HepG2 (cell line): ENCODE measurements around the gene CSMD2. TPM values are rescaled to one million over a fixed set of nuclear protein-coding genes. Genes with fewer than 3 reads are reported as not detected.

Source experiments
- ATAC-seq: fragments of 200-7000 bp; cut with Tn5 transposase; 3 replicates; pipeline ENCODE4 v1.9.1; 2020; ENCODE audit warnings: mild to moderate bottlenecking, moderate library complexity
- BruUV-seq: library from RNA; stranded (reverse); fragments of 400-500 nt; replicated peaks from 2 replicates; lab custom pipeline; 2021; lab: Mats Ljungman, UMichigan
- CTCF ChIA-PET: fragments of 300-600 bp; formaldehyde crosslinking; extraction: SDS; loops from one replicate; lab custom pipeline; 2021; ENCODE audit warnings: low total read pairs, inconsistent platforms, low intra/inter-chr PET ratio; lab: Yijun Ruan, JAX
- POLR2A ChIA-PET: fragments of 350-600 bp; sonication (Branson Sonifier 250); formaldehyde crosslinking; loops from one replicate; lab custom pipeline; 2020; ENCODE audit warnings: antibody characterized with exemption, inconsistent platforms; lab: Yijun Ruan, JAX
- DNase-seq: peaks from one replicate; pipeline ENCODE4 v3.0.0-alpha.2; 2015; ENCODE audit warnings: low spot score
- FAIRE-seq: peaks from 3 replicates; lab custom pipeline; 2011; peaks lifted over from hg19 to GRCh38; lab: Jason Lieb, UNC
- H2AFZ ChIP-seq: one replicate; pipeline ENCODE4 v1.6.1; 2011; ENCODE audit warnings: low read length, inconsistent platforms
- H3K27ac ChIP-seq: fragments of 300-600 bp; 3 replicates; pipeline ENCODE4 v1.8.0; 2011; ENCODE audit warnings: mixed run types, mild to moderate bottlenecking, mixed read lengths, low read length, inconsistent platforms; ENCODE audit not compliant: insufficient read depth; ENCODE audit errors: extremely low read length
- H3K27me3 ChIP-seq, 2 experiments: fragments of 200-600 bp in 1 of 2; 2 replicates in 1 of 2; 3 replicates in 1 of 2; pipeline versions ENCODE4 v1.6.0 to v1.8.0; 2011; ENCODE audit warnings: low read length in 2 of 2, mild to moderate bottlenecking in 2 of 2, moderate library complexity in 2 of 2, inconsistent platforms in 1 of 2; ENCODE audit not compliant: insufficient read depth in 2 of 2, control insufficient read depth in 1 of 2
- H3K36me3 ChIP-seq, 2 experiments: fragments of 200-600 bp in 1 of 2; replicated peaks in 1 of 2; 2 replicates in 1 of 2; 3 replicates in 1 of 2; pipeline versions ENCODE4 v1.5.1 to v1.8.0; 2011; ENCODE audit warnings: low read length in 2 of 2, inconsistent platforms in 1 of 2; ENCODE audit not compliant: insufficient read depth in 2 of 2, control insufficient read depth in 1 of 2
- H3K4me1 ChIP-seq: 2 replicates; pipeline ENCODE4 v1.5.1; 2012; ENCODE audit warnings: low read length, inconsistent platforms; ENCODE audit not compliant: insufficient read depth
- H3K4me2 ChIP-seq: 2 replicates; pipeline ENCODE4 v1.6.0; 2011; ENCODE audit warnings: low read depth, low read length, inconsistent platforms
- H3K4me3 ChIP-seq, 3 experiments: fragments of 200-600 bp in 1 of 3; sonication (generic), shearing (Covaris generic) in 1 of 3; replicated peaks in 1 of 3; 2 replicates each; pipeline ENCODE4 v1.5.1; 2011 to 2016; ENCODE audit warnings: low read length in 3 of 3, inconsistent platforms in 2 of 3, low read depth in 2 of 3, mild to moderate bottlenecking in 2 of 3, control low read depth in 1 of 3, mixed read lengths in 1 of 3; ENCODE audit not compliant: insufficient read depth in 1 of 3
- H3K79me2 ChIP-seq: one replicate; pipeline ENCODE4 v1.6.1; 2011; ENCODE audit warnings: low read length, inconsistent platforms; ENCODE audit not compliant: insufficient read depth
- H3K9ac ChIP-seq: 2 replicates; pipeline ENCODE4 v1.6.0; 2011; ENCODE audit warnings: mild to moderate bottlenecking, low read depth, low read length, inconsistent platforms; ENCODE audit not compliant: insufficient read depth
- H3K9me3 ChIP-seq: 2 replicates; pipeline ENCODE4 v1.5.1; 2012; ENCODE audit warnings: mild to moderate bottlenecking, low read length
- H4K20me1 ChIP-seq: 2 replicates; pipeline ENCODE4 v1.6.0; 2011; ENCODE audit warnings: inconsistent platforms, mild to moderate bottlenecking, low read length, moderate library complexity; ENCODE audit not compliant: insufficient read depth
- ATF7 ChIP-seq, 2 experiments: fragments of 450-650 bp in 1 of 2; sonication (generic) in 1 of 2; formaldehyde crosslinking in 1 of 2; IDR thresholded peaks; 2 replicates each; pipeline versions ENCODE4 v1.4.0 to v1.6.1; 2016 to 2020; ENCODE audit warnings: antibody characterized with exemption in 1 of 2, mild to moderate bottlenecking in 1 of 2, missing genetic modification reagents in 1 of 2
- CREB1 ChIP-seq, 2 experiments: fragments of 450-650 bp in 1 of 2; IDR thresholded peaks; 2 replicates each; pipeline ENCODE4 v1.6.1; 2016 to 2017; ENCODE audit warnings: control low read depth in 1 of 2, mild to moderate bottlenecking in 1 of 2, missing compliant biosample characterization in 1 of 2, missing genetic modification characterization in 1 of 2
- HNRNPLL ChIP-seq: fragments of 200-400 bp; formaldehyde crosslinking; IDR thresholded peaks from 2 replicates; pipeline ENCODE4 v1.6.1; 2017; ENCODE audit warnings: mild to moderate bottlenecking, low read depth, low read length; ENCODE audit not compliant: poor library complexity, severe bottlenecking
- RAD51 ChIP-seq: fragments of 450-650 bp; IDR thresholded peaks from 2 replicates; pipeline ENCODE4 v1.6.1; 2016; ENCODE audit warnings: borderline replicate concordance
- SIN3A ChIP-seq: IDR thresholded peaks from 2 replicates; pipeline ENCODE4 v1.6.1; 2011; ENCODE audit warnings: low read depth, mild to moderate bottlenecking, control low read depth, low read length, borderline replicate concordance
- ZNF230 ChIP-seq: sonication (generic); formaldehyde crosslinking; IDR thresholded peaks from 2 replicates; pipeline ENCODE4 v1.4.0; 2020; ENCODE audit warnings: mild to moderate bottlenecking, missing genetic modification reagents
- WGBS: methylation state at CpG from one replicate; pipeline ENCODE4 v1.1.6; 2017; ENCODE audit warnings: low lambda C conversion rate; 5-methylcytosine and 5-hydroxymethylcytosine counted together
- in situ Hi-C: cut with HindIII; loops from 2 replicates; pipeline ENCODE4 v1.10.0; 2017; ENCODE audit warnings: low pct_unique_long_range_greater_than_20kb; ENCODE audit not compliant: extremely low pct_ligation_motif_present
- intact Hi-C: fragments of 100-400 bp; cut with micrococcal nuclease; formaldehyde crosslinking; loops from one replicate; pipeline ENCODE4 v1.10.0; 2022; ENCODE audit not compliant: unreplicated experiment
- polyA plus RNA-seq, 8 experiments: library from polyadenylated mRNA; depleted of rRNA in 3 of 8; stranded (reverse) in 7 of 8; unstranded in 1 of 8; fragments of >200 nt; fragmentation: Illumina TruSeq in 4 of 8; extraction: Trizol in 4 of 8; gene quantifications; 2 replicates each; pipeline versions ENCODE4 v1.2.1 to v1.2.3, GENCODE V29; 2011 to 2016; ENCODE audit warnings: low read depth in 4 of 8, missing spikeins in 1 of 8, mixed read lengths in 1 of 8; ENCODE audit not compliant: insufficient read depth in 1 of 8
- total RNA-seq, 5 experiments: library from RNA; depleted of rRNA; stranded (reverse); fragments of >200 nt; fragmentation: Illumina TruSeq; extraction: Trizol; gene quantifications; 2 replicates each; pipeline ENCODE4 v1.2.3, GENCODE V29; 2016; ENCODE audit warnings: low read depth in 1 of 5

Gene CSMD2
- total and polyA plus RNA-seq, 2 of the 13 experiments (the other 11 are each of a cell fraction or from before 2014, with no cell fraction given) = not detected

GRCh38 chr1:33537885-33538284 lies 627.1 kb downstream of the CSMD2 start:
- Histone ChIP-seq H3K79me2 (no peaks in the 10 kb centered on the region), H3K27me3 (peaks cover 0 to 27% of the 10 kb centered on the region in 2 experiments; a peak in 4 of 5 replicates), H3K4me3 (no peak overlapping the region), H3K36me3 (no peaks in the 10 kb centered on the region), H3K4me2 (no peak overlapping the region), H4K20me1 (no peaks in the 10 kb centered on the region), H3K9ac (no peak overlapping the region), H3K27ac (no peak overlapping the region), H3K4me1 (no peaks in the 10 kb centered on the region), H2AFZ (no peak overlapping the region), H3K9me3 (no peaks in the 10 kb centered on the region)
- in situ Hi-C loops = no loop called here
- POLR2A ChIA-PET = no interaction called here
- intact Hi-C loops = no loop called here
- WGBS = 56% methylated on average over 5 of the region's 5 CpGs
- DNase-seq (no peak), FAIRE-seq (no peak), ATAC-seq (no peak)
- TF ChIP-seq ATF7 (IDR thresholded peaks at IDR 0.05) (peak; percentile 89), ATF7 (CRISPR knock-in tag; IDR thresholded peaks at IDR 0.05) (no peak), ZNF230 (CRISPR knock-in tag) (no peak), SIN3A (no peak), CREB1 (IDR thresholded peaks at IDR 0.05) (peak; percentile 30; the same call in 1 of the 2 replicates), CREB1 (CRISPR knock-in tag; IDR thresholded peaks at IDR 0.05) (no peak)
- CTCF ChIA-PET = no interaction called here
- no TSS peak for BruUV-seq

GRCh38 chr1:33535334-33535733 lies 629.7 kb downstream of the CSMD2 start:
- in situ Hi-C loops = no loop called here
- H4K20me1 ChIP-seq = no peaks in the 10 kb centered on the region
- ATAC-seq (no peak), FAIRE-seq (no peak), DNase-seq (no peak)
- ChIA-PET POLR2A (no interaction called here), CTCF (no interaction called here)
- no peak overlapping the region for H3K27ac ChIP-seq
- H3K4me1 ChIP-seq = no peaks in the 10 kb centered on the region
- no peak overlapping the region for H3K9ac ChIP-seq
- H3K79me2 ChIP-seq = no peaks in the 10 kb centered on the region
- no peaks in the 10 kb centered on the region for H3K9me3 ChIP-seq
- TF ChIP-seq RAD51 = peak; percentile 71
- no peak for TF ChIP-seq HNRNPLL
- 3% methylated on average over 2 of the region's 2 CpGs for WGBS
- no peak overlapping the region for H2AFZ ChIP-seq
- no peak overlapping the region for H3K4me3 ChIP-seq
- intact Hi-C loops = no loop called here
- H3K36me3 ChIP-seq = no peaks in the 10 kb centered on the region
- no TSS peak for BruUV-seq
- peaks cover 0 to 26% of the 10 kb centered on the region in 2 experiments; a peak in 3 of 5 replicates for H3K27me3 ChIP-seq
- H3K4me2 ChIP-seq = no peak overlapping the region
